GM19452 (cell line): ENCODE data around the gene INPP5A.
A peak's percentile ranks its signal among the peaks of the same experiment; 100 is the strongest.
"Not testable (repeated sequence)": the region's sequence is repeated elsewhere in the genome, so short reads cannot be mapped to it uniquely, and the experiment has no call there.

Source experiments
- ATAC-seq: cut with Tn5 transposase; IDR thresholded peaks from one replicate; pipeline ENCODE4 v1.9.1; 2021; ENCODE audit not compliant: unreplicated experiment

Gene INPP5A

GRCh38 chr10:132537684-132538001 lies at the start of gene INPP5A:
Gene INPP5A (plus strand): TSS chr10:132537787. CDS start chr10:132538097, 310 bp downstream.
- ATAC-seq, result peak; percentile 70

- ATAC-seq, result no peak
These were observed 49.3 kb upstream of the INPP5A start for GRCh38 chr10:132488231-132488821.

GRCh38 chr10:132489053-132489703 lies 48.4 kb upstream of the INPP5A start:
- no peak for ATAC-seq

GRCh38 chr10:132489704-132490534 lies 47.7 kb upstream of the INPP5A start:
- no peak for ATAC-seq

- not testable (repeated sequence) for ATAC-seq
These were observed 46.1 kb upstream of the INPP5A start for GRCh38 chr10:132491534-132491933.

GRCh38 chr10:132492323-132493025 lies 45.1 kb upstream of the INPP5A start:
- ATAC-seq, result no peak

GRCh38 chr10:132493246-132493755 lies 44.3 kb upstream of the INPP5A start:
- no peak for ATAC-seq

GRCh38 chr10:132493756-132494290 lies 43.8 kb upstream of the INPP5A start:
- ATAC-seq, result no peak

GRCh38 chr10:132494866-132495630 lies 42.5 kb upstream of the INPP5A start:
- ATAC-seq, result no peak

GRCh38 chr10:132496360-132497062 lies 41.1 kb upstream of the INPP5A start:
- ATAC-seq, result no peak

- no peak for ATAC-seq
These were observed 40.4 kb upstream of the INPP5A start for GRCh38 chr10:132497063-132497680.

- ATAC-seq, result no peak
These were observed 39.6 kb upstream of the INPP5A start for GRCh38 chr10:132497861-132498561.

- no peak for ATAC-seq
These were observed 38.8 kb upstream of the INPP5A start for GRCh38 chr10:132498562-132499366.

- no peak for ATAC-seq
These were observed 38.3 kb upstream of the INPP5A start for GRCh38 chr10:132499367-132499685.

- ATAC-seq, result no peak
These were observed 36.7 kb upstream of the INPP5A start for GRCh38 chr10:132500781-132501415.

GRCh38 chr10:132502544-132503300 lies 34.9 kb upstream of the INPP5A start:
- no peak for ATAC-seq
